Measurements from ENCODE around the gene PANK4.

PANK4 gene

GRCh38 chr1:2544093-2544874, 17.9 kb upstream of the PANK4 start:
- no peak for DNase-seq

- no peak for DNase-seq
Observed at GRCh38 chr1:2543543-2544092, 17.2 kb upstream of the PANK4 start.

GRCh38 chr1:2542246-2542915, 16.0 kb upstream of the PANK4 start:
- no peak for DNase-seq

GRCh38 chr1:2541619-2542245, 15.3 kb upstream of the PANK4 start:
- DNase-seq, result no peak

- no peak for DNase-seq
Observed at GRCh38 chr1:2540816-2541492, 14.6 kb upstream of the PANK4 start.

GRCh38 chr1:2539312-2539907, 13.0 kb upstream of the PANK4 start:
- DNase-seq, result peak; percentile 12

- DNase-seq, result no peak
Observed at GRCh38 chr1:2538872-2539271, 12.5 kb upstream of the PANK4 start.

- DNase-seq, result no peak
Observed at GRCh38 chr1:2538376-2538775, 12.0 kb upstream of the PANK4 start.

GRCh38 chr1:2537784-2538115, 11.4 kb upstream of the PANK4 start:
- DNase-seq, result no peak

- DNase-seq, result no peak
Observed at GRCh38 chr1:2535981-2536380, 9.6 kb upstream of the PANK4 start.

GRCh38 chr1:2535455-2535854, 9.1 kb upstream of the PANK4 start:
- no peak for DNase-seq

- DNase-seq, result no peak
Observed at GRCh38 chr1:2534687-2535441, 8.5 kb upstream of the PANK4 start.

- no peak for DNase-seq
Observed at GRCh38 chr1:2534315-2534686, 7.9 kb upstream of the PANK4 start.

- DNase-seq, result no peak
Observed at GRCh38 chr1:2533365-2533764, 7.0 kb upstream of the PANK4 start.

GRCh38 chr1:2532485-2533160, 6.2 kb upstream of the PANK4 start:
- no peak for DNase-seq

- DNase-seq, result no peak
Observed at GRCh38 chr1:2530513-2531361, 4.3 kb upstream of the PANK4 start.

- no peak for DNase-seq
Observed at GRCh38 chr1:2529784-2530512, 3.6 kb upstream of the PANK4 start, which contains the start of gene HES5. Gene HES5 (minus strand): TSS chr1:2530263. CDS start chr1:2530164, 99 bp downstream.

- peak; percentile 47 for DNase-seq
Observed at GRCh38 chr1:2528966-2529783, 2.8 kb upstream of the PANK4 start.

GRCh38 chr1:2528611-2528965, 2.2 kb upstream of the PANK4 start:
- DNase-seq, result no peak
